Hematopoietic multipotent progenitor cell treated with erythropoietin and hydrocortisone succinate and interleukin-3 and kit ligand, for 8 days (in vitro differentiated cells): Measurements from ENCODE around the gene NKIRAS1.
A peak's percentile ranks its signal among the peaks of the same experiment; 100 is the strongest.

Experiments used
- DNase-seq: peaks from one replicate; pipeline ENCODE4 v3.0.0-alpha.2; 2015

The NKIRAS1 gene

DNA sequence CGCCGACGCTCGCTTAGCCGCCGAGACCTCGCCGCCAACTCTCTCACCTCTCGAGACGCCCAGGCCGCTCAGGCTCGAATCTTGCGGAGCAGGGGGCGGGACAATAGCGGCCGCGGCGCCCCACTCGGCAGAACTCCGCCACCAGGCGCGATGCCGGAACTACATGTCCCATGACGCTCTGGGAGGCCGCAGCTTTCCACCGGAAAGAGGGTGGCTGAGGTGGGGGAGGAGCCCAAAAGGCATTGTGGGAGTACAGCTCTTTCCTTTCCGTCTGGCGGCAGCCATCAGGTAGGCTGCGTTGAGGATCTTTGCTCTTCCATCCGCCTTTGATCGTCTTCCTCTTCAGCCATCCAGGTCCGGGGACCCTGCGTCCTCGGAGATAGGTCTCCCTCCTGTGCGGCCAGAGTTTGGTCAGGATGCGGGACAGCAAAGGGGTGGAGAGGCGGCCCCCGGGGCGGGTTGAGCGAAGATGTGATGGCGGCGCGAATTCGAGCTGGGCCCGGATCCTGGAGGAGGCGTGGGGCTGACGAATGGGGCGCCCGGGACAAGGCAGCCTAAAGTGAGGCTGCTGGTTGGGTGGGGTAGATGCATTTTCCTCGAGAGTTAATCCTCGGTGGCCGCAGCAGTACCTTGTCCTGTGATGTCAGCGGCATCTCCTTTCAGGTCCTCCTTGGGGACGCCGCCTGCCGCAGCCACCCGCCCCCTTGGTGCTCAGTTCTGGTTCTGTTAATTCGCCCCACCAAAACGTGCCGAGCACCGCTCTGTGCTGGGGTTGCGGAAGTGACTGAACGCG, at the start of gene NKIRAS1, which contains the start of gene RPL15:
TSS of gene NKIRAS1 (minus strand) at position 105 of the 793 bp plus-strand sequence. CDS start 6,086 bp downstream, outside the sequence.
TSS of gene RPL15 (plus strand) at position 247 of the 793 bp plus-strand sequence. CDS start 728 bp downstream, outside the sequence.
- DNase-seq: peak; percentile 98

GRCh38 chr3:23966328-23966727, 49.5 kb upstream of the NKIRAS1 start:
- no peak for DNase-seq

GRCh38 chr3:23964537-23965235, 47.9 kb upstream of the NKIRAS1 start:
- DNase-seq: no peak

- DNase-seq: no peak
These were observed 45.1 kb upstream of the NKIRAS1 start for GRCh38 chr3:23961913-23962312.

- DNase-seq: no peak
These were observed 44.3 kb upstream of the NKIRAS1 start for GRCh38 chr3:23961066-23961465.

GRCh38 chr3:23960649-23961048, 43.9 kb upstream of the NKIRAS1 start:
- no peak for DNase-seq

- no peak for DNase-seq
These were observed 42.5 kb upstream of the NKIRAS1 start for GRCh38 chr3:23959135-23959900.

DNA sequence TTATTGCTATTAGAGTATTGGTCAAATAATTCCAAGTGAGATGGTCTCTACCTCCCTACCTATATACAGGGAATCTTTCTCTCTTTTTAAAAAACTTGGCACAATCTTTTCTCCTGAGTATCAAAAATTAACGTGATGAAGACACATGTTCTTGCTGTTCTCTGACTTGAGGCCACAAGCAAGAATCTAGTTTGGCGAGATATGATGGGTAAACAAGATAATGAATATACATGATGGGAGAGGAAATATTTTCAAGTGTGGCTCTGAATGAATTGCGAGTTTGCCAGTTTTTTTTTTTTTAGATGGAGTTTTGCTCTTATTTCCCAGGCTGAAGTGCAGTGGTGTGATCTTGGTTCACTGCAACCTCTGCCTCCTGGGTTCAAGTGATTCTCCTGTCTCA, 39.9 kb upstream of the NKIRAS1 start:
- DNase-seq: no peak

- DNase-seq: no peak
These were observed 37.4 kb upstream of the NKIRAS1 start for GRCh38 chr3:23954144-23954543.

DNA sequence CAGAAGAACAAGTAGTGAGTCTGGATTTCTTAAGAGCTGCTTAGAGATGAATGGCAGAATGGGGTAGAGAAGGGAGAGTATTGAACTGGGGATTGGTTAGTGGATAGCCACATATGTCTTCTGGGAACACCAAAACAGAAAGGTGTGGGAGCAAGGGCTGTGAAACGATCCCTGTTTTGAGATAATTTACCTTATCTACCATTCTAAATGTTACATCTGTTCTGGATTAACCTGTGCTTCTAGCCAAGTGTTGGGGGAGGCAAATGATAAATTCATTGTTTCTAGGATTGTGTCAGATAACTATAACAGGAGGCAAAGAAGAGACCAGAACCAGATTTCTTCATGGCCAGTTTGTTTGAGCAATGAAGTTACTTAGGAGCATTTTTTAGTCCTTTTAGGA, 36.7 kb upstream of the NKIRAS1 start:
- no peak for DNase-seq

GRCh38 chr3:23952646-23953045, 35.9 kb upstream of the NKIRAS1 start:
- DNase-seq: no peak

DNA sequence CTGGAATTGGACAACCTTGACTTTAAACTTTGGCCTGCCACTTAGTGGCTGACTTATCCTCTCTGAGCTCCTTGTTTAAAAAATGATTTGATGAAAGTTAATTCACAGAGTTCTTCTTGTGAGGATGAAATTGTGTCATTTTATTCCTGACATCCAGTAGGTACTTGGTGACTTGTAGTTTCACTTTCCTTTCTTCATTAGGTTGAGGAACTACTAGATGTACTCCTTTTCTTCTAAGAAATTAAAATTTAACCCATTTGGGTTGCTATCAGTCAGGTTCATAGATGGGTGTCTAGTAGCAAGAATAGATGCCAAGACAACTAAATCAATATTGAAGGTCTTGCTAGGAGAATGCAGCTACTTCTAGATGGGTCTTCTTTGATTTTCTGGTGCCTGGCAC, 33.5 kb upstream of the NKIRAS1 start:
- no peak for DNase-seq

- no peak for DNase-seq
These were observed 33.0 kb upstream of the NKIRAS1 start for GRCh38 chr3:23949784-23950183.

DNA sequence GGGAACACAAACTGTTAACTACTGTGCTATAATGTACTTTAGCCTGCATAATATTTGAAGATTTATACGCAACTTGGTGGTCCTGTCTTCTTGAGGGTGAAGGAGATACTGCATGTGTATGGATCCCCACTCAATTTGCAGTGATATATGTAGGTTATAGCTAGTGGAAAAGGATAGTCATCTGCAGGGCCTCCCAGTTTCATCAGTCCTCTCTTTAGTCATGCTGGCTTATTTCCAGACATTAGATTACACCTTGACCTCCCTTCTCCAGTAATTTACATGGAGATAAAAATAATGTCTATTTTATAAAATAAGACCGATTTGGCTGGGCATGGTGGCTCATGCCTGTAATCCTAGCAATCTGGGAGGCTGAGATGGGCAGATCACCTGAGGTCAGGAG, 32.0 kb upstream of the NKIRAS1 start:
- DNase-seq: no peak

GRCh38 chr3:23945913-23946687, 29.3 kb upstream of the NKIRAS1 start:
- DNase-seq: peak; percentile 94

DNA sequence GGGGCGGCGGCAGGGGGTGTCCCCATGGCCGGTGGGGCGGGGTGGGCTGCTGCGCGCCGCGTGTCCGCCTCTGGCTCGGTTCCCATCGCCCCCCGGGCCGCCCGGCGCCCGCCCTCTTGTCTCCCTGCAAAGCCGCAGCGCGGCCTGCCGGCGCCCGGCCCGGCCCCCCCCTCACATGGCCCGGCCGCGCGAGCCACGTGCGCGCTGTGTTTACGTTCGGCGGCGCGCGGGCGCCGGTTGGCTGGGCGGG, 28.8 kb upstream of the NKIRAS1 start:
- no peak for DNase-seq

GRCh38 chr3:23944861-23945662, 28.3 kb upstream of the NKIRAS1 start, which contains the start of gene NR1D2:
Gene NR1D2, plus strand, starts transcription at chr3:23945286. Its CDS starts 293 bp downstream, at chr3:23945579.
- peak; percentile 74 for DNase-seq

DNA sequence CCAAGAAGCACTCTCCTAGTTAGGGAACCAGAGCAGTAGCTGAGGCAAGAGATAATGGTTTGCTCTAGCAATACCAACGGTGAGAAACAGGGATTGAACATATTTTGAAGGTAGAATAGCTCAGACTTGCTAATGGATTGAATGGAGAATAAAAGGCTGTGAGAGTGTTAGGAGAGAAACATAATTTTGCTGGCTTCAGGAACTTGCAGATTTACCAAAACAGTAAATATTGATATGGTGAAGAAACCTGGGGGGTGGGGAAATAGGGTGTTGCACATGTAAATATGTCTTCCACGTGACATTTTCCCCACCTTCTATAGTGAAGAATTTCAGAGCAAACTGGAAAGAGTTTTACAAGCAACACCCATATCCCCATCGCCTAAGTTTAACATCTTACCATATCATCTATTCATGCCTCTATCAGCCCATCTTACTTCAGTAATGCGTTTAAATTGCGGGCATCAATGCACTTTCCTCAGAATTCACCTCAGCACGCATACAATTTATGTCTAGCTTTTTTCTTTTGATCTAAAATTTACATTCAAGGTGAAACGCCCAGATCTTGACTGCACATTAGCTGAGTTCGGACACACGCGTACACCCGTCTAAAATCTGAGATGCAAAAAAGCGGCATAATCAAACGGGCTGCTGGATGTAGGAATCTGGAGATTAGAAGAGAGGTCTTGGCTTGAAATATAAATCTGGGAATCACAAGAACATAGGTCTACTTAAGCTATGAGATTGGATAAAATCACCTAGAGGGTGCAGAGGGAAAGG, 27.4 kb upstream of the NKIRAS1 start:
- no peak for DNase-seq

GRCh38 chr3:23942546-23942945, 25.8 kb upstream of the NKIRAS1 start:
- DNase-seq: no peak

- DNase-seq: no peak
These were observed 24.6 kb upstream of the NKIRAS1 start for GRCh38 chr3:23941440-23941839.

DNA sequence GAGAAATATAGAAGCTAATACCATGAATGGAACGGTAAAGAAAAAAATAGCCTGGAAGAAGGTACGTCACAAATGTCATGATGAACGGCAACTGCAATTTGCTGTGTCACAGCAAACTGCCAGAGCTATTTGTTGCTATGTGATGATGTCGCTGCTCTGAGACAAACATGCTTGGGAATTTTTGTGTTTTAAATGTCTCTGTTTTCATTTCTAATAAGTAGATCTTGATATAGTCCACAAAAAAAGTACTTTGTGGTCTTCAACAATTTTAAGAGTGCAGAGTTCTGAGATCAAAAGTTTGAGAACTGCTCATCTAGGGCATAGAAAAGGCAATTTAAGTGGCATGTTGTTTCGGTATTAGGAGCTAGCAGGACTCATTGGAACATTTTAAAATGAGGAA, 24.0 kb upstream of the NKIRAS1 start:
- DNase-seq: no peak
